GM21723 (cell line): ENCODE measurements around the gene FKBP5.

ENCODE experiments used
- ATAC-seq: cut with Tn5 transposase; IDR thresholded peaks from one replicate; pipeline ENCODE4 v1.9.1; 2021; ENCODE audit warnings: mild to moderate bottlenecking, moderate library complexity; ENCODE audit not compliant: unreplicated experiment

The FKBP5 gene

DNA sequence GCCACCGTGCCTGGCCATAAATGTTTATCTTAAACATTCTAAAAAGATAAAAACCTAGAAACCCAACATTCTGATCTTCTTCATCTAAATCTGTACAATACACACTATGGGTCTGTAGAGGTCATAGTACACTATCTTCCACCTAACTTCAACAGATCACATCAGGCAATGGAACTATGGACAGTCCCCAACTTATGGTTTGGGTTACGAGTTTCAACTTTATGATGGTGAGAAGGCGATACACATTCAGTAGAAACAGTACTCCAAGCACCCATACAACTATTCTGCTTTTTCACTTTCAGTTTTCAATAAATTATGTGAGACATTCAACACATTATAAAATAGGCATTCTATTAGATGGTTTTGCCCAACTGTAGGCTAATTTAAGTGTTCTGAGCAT is 23.1 kb downstream of the FKBP5 start:
- no peak for ATAC-seq

DNA sequence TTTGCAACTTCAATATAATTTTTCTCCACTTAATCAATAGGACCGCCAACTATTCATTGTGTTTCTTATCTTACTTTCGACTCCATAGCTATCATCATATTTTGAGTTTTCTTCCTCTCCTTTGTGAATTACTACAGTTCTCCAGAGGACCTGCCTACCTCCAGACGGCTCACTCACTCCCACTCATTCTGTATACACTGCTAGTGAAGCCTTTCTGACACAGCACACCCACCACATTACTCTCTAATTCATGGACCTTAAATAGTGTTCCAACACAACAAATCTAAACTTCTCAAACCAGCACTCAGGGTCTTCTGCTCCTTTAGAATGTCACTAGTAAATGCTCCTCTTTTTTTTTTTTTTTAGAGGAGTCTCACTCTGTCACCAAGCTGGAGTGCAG is 23.8 kb downstream of the FKBP5 start:
- no peak for ATAC-seq

DNA sequence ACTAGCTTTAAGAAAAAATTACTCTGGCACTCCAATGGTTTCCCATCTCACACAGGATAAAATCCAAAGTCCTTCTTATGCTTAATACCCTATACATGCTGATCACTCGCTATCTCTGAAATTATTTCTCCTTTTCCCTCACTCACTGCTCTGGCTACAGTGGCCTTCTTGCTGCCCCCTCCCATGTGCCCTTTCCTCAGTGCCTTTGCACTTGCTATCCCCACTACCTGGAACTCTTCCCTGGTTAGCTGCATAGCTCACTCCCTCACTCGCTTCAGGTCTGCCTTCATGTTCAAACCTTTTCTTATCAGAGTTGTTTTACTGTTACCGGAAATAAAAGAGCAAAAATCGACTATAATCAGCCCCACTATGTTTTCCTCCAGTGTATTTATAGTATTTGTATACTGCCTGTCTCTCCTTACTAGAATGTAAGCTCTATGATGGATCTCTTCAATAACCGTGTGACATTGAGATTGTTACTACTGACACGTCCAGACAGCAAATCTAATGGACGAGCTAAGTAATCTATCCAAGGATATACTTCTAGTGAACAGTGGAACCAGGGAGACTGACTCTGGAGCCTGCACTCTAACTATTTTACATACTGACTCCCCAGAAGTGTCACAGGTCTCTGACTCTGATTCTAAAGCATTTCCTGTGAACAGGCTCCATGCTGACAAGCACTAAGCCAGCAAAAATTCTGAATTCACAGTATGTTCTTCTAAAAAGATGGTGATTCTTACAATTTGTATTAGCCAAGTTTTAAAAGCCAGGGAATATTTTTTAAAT is 25.1 kb downstream of the FKBP5 start:
- no peak for ATAC-seq

DNA sequence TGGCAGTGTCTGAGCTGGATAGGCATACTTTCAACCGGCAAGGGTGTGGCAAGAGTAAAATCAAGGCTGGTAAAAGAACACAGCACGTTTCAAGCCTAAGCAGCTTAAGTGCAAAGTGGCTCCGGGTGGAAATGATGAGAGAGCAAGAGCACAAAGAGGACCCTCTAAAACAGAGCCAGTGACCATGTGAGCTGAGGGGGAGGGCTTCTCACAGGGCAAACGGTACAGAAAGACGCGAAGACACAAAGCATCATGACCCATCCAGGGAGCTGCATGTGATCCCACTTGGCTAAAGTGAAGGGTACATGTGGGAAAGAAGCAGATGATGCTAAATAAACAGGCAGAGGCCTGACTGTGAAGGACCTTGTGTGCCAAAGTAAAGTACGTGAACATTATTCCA is 25.7 kb downstream of the FKBP5 start:
- ATAC-seq, result no peak

DNA sequence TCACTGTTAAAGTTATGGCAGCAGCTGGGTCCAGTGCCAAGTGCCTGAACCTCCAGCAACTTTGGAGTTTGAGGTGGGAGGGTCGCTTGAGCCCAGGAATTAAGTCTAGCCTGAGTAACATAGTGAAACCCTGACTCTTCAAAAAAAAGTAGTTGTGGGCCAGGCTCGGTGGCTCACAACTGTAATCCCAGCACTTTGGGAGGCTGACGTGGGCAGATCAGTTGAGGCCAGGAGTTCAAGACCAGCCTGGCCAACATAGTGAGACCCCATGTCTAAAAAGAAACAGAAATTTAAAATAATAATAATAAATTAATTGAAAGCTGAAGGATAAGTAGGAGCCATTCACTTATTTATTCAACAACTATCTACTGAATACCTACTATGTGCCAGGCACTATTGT is 33.8 kb downstream of the FKBP5 start:
- ATAC-seq, result no peak

DNA sequence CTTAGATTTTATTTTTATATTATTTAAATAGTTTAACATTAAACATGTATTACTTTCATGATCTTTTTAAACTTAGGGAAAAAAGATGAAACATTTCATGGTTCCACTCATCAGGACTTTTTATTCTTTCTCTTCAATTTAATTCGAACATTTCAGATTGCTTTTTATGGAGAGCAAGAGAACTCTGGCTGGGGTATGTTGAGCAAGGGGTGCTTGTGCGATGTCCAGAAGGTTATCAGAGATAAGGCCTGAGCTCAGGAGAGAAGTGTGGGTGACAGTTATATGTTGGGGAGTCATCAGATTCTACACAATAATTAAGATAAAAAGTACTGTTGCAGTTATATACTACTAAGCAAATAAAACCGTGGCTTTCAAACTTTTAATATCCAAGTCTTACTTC is 37.5 kb downstream of the FKBP5 start:
- ATAC-seq, result no peak

DNA sequence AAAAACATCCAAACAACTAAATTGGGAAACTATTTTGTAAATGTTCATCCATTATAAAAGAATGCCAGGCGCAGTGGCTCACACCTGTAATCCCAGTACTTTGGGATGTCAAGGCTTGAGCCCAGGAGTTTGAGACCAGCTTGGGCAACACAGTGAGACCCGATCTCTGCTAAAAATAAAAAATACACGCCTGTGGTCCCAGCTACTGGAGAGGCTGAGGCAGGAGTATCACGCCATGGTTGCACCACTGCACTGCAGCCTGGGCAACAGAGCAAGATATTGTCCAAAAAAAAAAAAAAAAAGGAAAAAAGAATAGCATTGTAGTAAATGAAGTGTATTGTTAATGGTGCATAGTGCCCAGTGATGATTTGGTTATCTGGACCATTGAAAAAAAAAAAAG is 38.7 kb downstream of the FKBP5 start:
- no peak for ATAC-seq

DNA sequence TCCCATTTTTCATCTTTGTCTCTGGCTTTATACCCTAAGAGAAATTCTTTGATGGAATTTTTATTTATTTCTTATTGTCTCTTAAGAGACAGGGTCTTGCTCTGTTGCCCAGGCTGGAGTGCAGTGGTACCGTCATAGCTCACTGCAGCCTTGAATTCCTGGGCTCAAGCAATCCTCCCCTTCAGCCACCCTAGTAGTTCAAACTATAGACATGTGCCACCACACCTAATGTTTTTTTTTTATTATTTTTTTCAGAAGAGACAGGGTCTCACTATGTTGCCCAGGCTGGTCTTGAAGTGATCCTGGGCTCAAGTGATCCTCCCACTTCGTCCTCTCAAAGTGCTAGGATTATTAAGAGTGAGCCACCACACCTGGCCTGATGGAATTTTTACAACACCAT is 40.5 kb downstream of the FKBP5 start:
- ATAC-seq, result no peak

DNA sequence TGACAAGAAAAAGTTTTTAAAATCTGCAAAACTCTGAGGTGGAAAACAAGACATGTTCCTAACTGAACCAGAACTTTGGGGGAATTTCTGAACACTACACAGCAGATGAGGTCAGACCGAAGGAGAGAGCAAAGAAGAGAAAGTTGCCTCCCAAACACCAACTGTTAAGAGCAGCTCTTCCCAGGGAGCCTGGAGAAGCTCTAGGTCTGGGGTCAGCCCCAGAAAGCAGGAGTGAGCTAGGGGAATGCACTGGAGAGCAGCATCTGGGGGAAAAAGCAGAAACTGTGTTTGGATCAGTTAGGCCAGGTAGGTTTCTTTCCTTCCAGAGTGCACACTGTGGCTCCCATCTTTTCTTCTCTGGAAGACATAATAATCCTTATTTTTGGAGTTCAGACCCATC is 41.3 kb downstream of the FKBP5 start:
- no peak for ATAC-seq

DNA sequence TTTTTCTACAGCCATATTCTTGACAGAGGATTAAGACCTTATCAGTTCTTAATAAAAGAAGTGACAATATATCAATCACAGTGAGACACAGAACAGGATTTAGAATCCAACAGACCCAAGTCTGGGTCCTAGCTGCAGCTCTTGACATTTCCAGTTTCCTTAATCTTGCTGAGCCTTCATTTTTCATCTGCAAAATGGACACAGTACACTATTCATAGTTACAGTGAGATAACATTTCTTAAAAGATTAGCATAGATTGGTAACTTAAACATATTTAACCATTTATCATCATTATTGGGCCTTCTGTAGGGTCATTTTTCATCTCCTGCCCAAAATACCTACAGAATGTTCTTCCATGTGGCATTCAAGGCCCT is 45.6 kb downstream of the FKBP5 start:
- no peak for ATAC-seq

DNA sequence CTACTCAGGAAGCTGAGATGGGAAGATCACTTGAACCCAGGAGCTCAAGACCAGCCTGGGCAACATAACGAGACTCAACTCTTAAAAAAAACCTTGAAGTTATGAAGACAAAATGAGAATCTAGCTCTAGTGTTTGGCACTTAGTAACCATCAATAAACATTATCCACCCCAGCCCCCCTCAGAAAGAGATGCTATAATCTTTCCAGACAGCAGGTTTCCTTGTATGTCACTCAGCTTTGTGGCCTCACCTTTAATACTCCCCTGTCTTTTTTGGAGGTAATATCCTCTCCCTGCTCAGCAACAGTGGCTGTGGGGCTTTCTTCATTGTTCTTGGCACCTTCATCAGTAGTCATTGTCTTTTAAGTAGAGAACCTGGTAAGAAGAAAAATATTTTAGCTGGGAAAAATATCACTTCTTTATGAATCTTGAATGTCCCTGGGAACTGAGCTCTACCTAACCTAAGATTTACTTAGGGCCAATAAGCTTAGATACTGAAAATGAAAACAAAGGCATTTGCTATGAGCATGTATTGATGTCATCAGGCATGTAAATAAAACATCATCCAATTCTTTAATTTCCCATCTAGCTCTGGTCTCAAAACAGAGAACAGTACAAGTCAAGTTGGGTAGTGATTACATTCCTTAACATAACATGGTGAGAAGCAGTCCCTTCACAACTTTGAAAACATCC is 46.1 kb downstream of the FKBP5 start:
- no peak for ATAC-seq

DNA sequence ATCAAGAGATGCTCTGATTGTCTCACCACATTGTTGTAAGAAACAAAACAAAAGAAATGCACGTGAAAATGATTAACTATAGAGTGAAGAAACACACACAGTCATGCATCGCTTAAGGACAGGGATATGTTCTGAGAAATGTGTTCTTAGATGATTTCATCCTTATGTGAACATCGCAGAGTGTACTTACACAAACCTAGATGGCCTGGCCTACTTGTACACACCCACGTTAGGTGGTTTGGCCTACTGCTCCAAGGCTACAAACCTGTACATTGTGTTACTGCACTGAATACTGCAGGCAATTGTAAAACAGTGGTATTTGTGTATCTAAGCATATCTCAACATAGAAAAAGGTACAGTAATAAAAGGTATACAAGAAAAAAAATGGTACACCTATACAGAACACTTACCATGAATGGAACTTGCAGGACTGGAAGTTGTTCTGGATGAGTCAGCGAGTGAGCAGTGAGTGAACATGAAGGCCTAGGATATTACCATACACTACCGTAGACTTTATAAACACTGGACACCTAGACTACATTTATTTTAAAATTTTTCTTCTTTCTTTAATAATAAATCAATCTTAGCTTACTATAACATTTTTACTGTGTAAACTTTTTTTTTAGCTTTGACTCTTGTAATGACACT is 48.6 kb downstream of the FKBP5 start:
- no peak for ATAC-seq

DNA sequence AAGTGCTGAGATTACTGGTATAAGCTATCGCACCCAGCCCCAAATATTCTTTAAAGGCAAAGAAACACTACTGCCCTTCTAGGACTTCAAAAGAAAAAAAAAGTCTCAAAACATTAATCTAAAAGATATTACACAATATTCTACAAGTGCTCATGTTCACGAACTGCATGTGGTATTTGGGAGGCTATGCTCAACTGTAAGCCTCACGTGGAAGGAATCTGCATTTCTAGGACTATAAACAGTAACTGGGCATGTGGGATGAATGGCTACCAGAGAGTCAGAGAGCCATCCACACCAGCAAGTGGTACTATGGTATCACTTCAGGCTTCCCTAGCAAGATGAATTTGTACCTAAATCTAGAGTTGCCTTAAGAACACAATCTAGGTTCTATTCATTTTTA is 50.0 kb downstream of the FKBP5 start:
- no peak for ATAC-seq

DNA sequence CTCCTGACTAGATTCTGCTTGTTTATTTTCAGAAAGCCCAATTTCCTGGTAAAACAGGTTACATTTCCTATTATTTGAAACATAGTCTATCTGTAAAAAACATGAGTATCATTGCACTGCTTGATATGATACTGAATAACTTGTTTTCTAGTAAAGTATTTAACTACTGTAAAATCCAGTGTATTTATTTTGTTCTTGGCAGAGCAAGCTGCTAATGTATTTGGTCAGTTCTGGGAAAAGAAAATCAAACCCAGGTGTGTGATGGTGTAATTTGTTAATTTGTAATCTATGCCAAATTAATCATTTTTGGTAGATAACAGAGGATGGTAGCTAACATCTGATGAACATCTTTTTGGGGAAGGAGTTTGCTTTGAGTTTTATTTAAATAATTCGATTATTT is 50.8 kb downstream of the FKBP5 start:
- ATAC-seq, result no peak

DNA sequence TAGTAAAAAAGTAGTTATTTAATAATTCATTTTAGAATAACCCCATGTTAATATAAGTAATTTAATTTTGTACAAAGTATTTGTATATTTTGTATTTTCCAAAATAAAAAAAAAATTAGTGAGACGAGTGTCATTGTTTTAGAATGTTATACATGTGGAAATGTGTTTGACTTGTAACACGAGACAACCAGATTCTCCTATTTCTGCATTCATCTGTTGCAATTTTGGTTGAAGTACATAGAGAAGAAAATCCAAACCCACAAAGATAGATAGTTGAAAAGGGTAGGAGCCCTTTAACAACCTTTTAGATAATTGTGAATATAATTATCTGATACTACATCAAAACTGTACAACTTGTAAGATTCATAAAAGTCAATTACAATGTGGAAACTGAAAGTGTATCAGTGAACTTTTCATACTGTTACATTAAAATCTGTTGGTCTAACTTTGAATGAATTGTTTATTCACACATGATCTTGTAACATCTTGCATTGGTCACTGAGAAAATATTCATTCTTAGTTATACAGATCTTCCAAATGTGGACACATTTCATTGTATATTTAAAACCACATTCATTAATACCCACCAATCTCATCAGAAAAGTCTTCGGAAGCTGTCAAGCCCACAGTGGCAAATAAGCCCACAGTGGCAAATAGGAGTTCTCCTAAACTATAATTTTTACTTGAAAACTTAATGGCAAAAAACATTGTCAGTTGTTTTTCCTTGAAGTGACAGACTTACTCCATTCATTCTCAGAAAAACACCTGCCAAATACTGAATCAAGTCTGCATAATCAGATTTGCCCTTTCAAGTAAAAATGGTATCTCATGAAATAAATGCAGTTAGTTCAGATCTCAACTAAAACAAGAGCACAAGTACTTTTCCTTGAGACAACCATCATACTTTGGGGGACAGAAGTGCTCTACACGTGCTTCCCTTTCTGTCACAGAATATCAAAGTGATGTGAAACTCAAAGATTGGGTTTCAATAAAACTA is 52.8 kb downstream of the FKBP5 start:
- ATAC-seq, result no peak

DNA sequence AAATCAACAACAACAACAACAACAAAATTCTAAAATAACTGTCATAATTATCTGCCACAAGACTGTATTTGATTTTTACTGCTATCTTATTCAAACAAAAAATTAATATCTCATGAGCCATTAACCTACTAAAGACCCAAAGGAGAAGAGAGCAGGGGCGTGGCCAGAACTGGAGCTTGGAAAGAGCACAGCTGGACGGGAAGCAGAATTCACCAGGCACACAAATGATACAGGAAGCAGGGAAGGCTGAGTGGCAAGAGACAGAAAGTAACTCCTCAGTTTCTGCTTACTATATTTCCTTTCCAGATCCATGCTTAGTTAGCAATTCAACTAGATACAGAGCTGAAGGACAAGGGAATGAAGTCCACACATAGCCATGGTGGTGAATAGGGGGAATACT is 54.4 kb downstream of the FKBP5 start:
- no peak for ATAC-seq

DNA sequence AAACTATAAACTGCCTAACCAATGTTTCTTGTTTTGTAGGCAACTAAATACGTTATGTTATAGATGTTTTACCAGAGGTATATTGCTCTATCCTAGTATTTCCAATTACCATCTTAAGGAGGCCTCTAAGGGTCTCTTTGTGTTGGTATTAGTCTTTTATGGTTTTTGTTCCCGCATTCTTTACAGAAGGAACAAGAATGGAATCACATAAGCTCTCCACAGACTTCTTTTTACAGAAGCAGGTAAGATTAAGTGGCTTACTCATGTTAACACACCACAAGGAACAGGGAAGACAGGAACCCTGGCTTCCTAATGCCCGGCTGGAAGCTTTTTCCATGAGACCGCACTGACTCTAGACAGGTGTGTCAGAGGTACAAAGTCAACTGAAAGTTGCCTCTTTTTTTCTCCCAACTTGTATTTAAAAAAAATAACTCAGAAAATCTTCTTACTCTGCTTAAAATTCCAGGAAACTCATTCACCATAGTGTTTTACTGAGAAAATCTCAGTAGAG is 55.1 kb downstream of the FKBP5 start:
- no peak for ATAC-seq

DNA sequence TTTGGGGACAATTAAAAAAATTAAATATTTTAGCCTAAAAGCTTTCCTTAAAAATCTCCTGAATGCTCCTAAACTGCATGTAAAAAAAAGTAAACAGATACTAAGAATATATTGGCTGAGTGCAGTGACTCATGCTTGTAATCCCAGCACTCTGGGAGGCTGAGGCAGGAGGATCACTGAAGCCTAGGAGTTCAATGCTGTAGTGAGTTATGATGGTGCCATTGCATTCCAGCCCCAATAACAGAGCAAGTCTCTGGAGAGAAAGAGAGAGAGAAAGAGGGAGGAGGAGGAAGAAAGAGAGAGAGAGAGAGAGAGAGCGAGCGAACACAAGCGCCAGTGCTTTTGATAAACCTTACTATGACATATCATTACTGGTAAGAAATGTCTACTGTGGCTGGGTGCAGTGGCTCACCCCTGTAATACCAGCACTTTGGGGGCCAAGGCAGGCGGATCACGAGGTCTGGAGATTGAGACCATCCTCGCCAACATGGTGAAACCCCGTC is 58.8 kb downstream of the FKBP5 start:
- ATAC-seq, result no peak

DNA sequence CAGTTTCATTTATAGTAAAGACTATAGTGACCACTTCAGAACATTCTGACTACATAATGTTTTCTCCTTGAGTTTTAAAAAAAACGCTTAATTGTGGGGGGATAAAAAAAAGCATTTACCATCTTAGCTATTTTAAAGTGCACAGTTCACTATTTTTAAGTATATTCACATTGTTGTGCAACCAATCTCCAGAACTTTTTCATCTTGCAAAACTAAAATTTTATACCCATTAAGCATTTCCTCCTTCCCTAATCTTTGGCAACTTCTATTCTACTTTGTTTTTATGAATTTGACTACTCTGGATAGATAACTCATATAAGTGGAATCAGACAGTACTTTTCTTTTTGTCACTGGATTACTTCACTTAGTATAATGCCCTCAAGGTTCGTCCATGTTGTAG is 62.3 kb downstream of the FKBP5 start:
- no peak for ATAC-seq

DNA sequence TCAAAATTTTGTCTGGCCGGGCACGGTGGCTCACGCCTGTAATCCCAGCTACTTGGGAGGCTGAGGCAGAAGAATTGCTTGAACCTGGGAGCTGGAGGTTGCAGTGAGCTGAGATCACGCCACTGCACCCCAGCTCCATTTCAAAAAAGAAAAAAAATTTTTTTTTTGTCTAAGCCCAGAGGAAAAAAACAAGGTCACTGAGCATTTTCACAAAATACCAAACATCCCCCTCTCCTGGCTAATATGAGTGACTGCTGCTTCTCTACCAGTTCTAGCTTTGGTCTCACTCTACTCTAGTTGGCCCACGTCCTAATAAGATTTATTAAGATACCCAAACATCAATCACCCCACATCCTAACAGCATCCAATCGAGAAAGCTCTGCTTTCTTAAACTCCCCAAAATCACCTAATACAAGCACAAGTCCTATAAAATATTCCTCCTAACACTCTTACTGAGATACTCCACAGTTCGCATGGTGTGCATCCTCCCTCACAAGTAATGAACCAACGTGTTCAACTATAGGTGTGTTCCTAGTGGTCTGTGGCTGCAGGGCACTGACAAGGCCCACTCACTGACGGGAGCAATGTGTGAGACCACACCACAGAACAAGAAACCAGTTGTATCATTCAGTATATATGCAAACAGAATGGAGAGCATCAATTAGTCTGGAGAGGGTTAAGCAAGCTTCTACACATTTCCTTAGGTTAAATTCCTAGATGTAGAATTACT is 64.2 kb downstream of the FKBP5 start:
- no peak for ATAC-seq
